Right ventricle myocardium superior (tissue), 1 donor: Measurements from ENCODE around the gene GNAZ. TPM values are rescaled to one million over a fixed set of nuclear protein-coding genes. Genes with fewer than 3 reads are reported as not detected.

Experiments used
- ATAC-seq: fragments of 200-7000 bp; cut with Tn5 transposase; one replicate; pipeline ENCODE4 v1.9.1; 2020; ENCODE audit warnings: mild to moderate bottlenecking; ENCODE audit not compliant: poor library complexity
- DNase-seq: peaks from one replicate; pipeline ENCODE4 v3.0.0-alpha.2; 2020
- intact Hi-C: fragments of 100-400 bp; cut with DNase I; formaldehyde crosslinking; loops from one replicate; pipeline ENCODE4 v1.11.2; 2022
- total RNA-seq: library from RNA; stranded (reverse); fragmentation: NEBNext Ultra II Directional; extraction: Animal tissue kit (Norgen Biotek cat#: 25700); gene quantifications from one replicate; pipeline ENCODE4 v1.2.1, GENCODE V29; 2021
- donor health status: DM: no; HTN: yes; CAD: no; lungs with severe emphysema.

Gene GNAZ
- total RNA-seq, 1 donor from 2014 or later, result 3.1 TPM

DNA sequence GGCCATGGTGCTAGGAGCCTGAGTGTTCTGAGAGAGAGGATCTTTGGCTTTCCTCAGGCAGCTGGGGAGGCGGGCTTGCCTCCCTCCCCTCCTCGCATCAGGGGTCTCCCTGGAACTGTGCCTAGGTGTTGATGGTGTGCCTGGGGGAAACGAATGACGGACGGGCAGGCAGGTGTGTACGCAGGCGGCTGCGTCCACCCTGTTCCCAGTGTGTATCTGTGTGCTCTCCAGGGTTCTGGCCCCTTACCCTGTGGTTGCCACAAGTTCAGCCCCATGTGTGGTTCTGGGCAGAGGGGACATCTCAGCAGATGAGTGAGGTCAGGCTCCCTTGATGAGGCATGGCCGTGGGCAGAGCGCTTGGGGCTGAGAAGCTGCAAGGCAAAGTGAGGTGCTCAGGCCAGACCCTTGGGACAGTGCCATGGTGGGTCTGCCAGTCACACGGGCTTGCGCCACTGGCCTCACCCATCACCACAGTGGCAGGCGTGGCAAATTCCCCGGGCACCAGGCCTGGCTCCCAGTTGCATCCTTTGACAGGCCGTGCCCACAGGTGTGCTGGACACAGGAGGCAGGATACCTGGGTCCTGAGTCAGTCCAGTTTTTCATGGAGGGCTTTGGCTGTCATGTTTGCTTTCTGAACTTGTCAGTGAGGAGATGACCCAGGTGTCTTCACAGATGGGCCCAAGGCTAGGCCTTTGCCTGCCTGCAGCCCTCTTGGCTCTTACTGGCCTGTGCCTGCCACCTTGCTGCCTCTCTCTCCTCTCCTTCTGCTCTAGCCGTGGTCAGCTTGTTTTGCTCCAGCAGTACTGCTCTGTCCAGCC, 27.3 kb downstream of the GNAZ start:
- ATAC-seq (no peak), DNase-seq (no peak)
- intact Hi-C loops, result loop anchor here (10.0 kb wide), 1 partner anchor 83 kb away; no protein-coding TSS in a partner anchor

DNA sequence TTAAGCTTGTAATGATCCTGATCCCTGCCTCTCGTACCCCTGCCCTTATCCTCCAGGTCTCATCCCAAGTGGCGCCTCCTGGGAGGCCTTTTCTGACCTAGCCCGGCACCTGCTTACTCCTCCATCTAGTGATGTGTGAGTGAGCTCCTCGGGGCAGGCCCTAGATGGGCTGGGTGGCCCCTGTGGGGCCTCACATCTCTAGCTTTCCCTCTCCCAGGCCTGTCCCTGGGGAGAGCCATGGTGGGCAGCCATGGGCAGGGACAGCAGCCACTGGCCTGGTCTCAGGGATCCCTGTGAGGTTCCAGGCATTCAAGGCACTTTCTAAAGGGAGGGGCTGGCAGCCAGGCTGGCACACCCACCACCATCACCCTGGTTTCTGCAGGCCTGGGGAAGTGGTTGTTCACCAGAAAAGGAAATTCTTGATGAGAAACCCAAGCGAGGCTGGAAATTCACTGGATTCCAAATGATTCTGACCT, 27.9 kb downstream of the GNAZ start:
- intact Hi-C loops, result loop anchor here (10.0 kb wide), 1 partner anchor 83 kb away; no protein-coding TSS in a partner anchor
- ATAC-seq (no peak), DNase-seq (no peak)

DNA sequence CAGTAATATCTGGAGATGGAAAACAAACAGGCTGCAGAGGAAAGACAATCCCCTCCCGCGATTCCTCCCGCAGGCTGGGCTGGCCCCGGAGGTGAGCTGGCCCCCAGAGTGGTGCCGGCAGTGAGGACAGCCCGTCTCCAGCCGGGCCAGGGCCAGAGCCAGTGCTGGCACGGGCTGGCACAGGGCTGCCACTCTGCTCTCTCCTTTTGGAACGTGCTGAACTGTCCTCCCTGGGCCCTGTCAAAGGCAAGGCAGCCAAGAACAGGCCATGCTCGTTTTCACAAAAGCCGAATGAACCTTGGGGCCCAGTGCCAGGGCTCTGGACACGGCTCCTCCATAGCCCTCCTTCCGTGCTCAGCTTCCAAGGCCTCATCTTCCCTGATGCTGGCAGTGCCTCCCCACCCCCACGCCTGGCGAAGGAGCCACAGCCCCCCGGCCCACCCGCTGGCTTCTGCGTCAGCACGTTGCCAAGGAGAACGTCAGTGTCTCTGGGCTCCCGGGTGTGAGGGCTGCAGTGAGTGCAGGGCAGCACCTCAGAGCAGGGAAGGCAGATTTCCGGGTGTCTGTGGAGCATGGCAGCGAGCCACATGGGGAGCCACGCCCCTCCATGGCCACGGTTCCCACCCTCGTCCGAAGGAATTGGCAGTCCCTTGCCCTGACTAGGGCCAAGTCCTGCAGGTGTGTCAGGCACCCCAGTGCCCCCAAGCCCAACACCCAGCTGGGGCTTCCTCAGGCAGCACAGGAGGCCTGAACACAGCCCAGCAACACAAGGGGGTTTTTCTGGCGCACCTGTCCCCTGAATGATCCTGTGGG, 28.6 kb downstream of the GNAZ start:
- DNase-seq (peak; percentile 73), ATAC-seq (peak; percentile 96)
- intact Hi-C loops, result loop anchor here (10.0 kb wide), 1 partner anchor 84 kb away; no protein-coding TSS in a partner anchor

DNA sequence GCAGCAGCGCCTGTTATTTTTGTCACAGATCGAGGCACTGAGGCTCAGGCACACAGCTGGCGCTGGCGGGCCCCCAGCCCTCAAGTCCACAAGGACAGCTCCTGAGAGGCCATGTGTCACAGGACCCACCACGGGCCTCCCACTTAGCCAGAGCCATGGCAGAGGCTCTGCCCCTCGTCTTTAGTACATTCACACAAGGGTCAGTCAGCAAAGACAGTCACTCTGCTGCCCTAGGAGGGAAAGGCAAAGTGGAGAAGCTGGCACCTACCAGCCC, 29.1 kb downstream of the GNAZ start:
- no peak for DNase-seq
- ATAC-seq, result no peak
- intact Hi-C loops, result loop anchor here (10.0 kb wide), 1 partner anchor 85 kb away; no protein-coding TSS in a partner anchor

DNA sequence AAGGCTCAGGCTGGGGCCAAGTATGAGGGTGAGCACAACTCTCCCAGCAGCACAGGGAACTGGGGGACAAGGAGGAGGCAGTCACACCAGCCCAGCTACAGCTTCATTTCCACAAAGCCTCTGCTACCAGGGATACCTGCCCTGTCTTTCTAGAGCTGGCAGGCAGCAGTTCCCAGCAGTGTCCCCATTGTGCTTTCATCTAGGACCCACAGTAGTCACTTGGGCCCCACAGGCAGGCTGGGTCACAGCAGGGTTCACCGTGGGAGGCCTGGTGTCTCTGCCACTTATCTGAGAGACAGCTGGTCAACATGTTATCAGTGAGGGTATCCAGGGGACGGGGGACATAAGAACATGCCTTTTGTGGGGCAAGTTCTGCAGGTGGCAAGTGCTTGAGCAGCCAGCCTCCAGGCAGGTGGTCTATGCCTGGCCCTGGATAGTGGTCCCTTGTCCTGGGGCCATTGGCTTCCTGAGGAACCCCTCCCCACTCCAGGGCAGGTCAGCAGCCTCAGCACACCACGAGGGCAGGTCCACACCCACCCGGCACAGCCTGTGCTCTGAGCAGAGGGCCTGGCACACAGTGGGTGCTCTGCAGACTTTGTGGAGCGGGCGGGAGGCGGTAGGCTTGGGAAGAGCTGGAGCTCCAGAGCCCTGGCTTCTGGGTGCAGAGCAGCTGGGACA, 29.9 kb downstream of the GNAZ start:
- intact Hi-C loops, result no loop called here
- no peak for DNase-seq
- no peak for ATAC-seq

DNA sequence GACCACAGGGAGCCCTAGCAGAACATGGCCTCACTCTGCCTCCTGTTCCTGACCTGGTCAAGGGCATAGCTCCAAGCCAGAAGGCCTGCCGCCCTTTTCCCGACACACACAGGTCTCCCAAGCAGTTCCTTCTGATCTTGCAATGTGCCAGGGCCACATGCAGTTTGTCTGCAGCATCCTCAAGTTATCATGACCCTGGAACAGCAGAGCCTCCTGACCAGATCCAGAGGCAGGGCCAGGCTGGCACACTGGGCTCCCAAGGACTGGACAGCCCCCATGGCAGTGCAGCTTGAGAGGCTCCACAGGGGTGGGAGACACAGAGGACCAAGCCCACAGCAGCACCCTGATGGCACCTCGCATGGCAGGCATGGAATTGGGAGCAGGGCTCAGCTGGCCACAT, 31.2 kb downstream of the GNAZ start:
- ATAC-seq, result no peak
- intact Hi-C loops, result no loop called here

DNA sequence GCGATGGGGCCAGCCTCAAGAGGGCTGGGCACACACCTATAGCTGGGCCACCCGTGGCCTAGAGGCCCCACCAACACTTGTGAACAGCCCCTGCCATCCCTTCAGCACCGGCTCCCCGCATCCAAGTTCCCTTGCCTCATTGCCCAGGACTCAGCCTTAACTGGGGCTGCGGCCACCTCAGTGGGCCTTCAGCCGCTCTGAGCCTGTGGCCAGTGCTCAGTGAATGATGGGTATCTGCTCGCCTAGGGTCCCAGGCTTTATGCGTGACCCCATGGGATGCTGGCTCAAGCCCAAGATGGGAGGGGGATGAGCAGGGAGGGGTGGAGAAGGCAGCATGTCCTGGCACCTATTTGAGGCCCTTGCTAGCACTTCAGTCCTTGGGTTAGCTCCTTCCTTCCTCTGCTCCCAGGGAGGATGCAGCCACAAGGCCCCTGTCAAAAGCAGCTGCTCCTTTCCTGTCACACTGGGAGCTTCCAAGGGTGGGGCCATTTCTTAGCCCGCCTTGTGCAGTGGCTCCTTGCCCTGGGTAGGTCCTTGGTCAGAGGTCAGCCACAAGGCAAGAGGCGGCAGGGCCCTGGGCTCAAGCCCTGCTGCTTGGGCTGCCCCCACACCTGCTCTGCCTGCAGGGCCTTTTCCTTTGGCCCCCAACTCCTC, 31.8 kb downstream of the GNAZ start:
- DNase-seq (no peak), ATAC-seq (no peak)
- intact Hi-C loops, result no loop called here

More for the DNA sequence above, 31.2 kb downstream of the GNAZ start:
- DNase-seq, result no peak

DNA sequence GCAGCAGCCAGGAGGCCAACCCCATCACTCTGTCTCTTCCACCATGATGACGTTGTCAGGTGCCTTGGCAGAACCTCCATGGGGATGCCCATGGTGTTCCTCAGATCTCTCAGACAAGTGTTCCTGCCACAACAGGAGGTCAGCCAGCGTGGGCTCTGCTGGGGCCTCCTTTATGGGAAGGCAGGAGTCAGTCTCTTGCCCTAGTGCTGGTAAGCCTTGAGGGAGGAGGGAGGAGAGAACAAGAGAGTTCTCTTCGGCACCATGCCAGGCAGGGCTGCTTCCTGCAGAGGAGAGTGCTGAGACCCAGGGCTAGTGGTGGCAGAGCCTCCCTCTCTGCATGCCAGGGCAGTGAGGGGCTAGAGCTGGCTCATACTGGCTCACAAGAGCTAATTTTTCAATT, 32.5 kb downstream of the GNAZ start:
- no peak for DNase-seq
- intact Hi-C loops, result no loop called here
- no peak for ATAC-seq

DNA sequence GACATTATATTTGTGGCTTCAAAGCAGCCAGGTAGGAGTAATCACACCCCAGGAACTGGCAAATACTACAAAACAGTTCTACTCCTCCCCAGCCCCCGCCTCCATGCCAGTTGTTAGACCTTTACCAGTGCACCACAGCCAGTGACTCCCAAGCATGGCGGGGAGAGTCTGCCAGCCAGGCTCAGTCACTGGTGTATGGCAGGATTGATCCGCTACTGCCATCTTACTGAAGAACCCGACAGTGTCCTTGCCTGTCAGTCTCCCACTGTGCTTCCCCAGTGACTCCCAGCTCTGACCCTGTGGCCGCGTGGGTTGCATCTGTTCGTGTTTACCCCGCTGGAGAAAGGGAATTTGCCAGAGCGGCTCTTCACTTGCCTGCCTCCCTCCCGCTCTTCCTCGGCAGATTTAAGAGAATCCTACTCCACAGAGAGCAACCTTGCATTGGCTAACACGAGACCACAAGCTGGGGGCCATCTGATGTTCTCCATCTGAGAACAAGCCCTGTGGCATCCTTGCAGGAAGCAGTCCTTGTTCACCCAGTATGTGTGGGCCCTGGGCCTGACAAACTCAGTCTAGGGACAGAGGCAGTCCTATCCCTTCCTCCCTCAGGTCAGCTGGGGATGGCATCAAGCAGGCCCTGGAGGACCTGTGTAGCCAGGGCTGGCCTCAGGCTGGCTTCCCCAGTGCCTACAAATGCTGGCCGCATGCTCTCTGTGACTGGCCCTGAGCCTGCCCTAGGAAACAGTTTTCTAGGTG, 33.1 kb downstream of the GNAZ start:
- no peak for ATAC-seq
- intact Hi-C loops, result no loop called here
- DNase-seq, result no peak

DNA sequence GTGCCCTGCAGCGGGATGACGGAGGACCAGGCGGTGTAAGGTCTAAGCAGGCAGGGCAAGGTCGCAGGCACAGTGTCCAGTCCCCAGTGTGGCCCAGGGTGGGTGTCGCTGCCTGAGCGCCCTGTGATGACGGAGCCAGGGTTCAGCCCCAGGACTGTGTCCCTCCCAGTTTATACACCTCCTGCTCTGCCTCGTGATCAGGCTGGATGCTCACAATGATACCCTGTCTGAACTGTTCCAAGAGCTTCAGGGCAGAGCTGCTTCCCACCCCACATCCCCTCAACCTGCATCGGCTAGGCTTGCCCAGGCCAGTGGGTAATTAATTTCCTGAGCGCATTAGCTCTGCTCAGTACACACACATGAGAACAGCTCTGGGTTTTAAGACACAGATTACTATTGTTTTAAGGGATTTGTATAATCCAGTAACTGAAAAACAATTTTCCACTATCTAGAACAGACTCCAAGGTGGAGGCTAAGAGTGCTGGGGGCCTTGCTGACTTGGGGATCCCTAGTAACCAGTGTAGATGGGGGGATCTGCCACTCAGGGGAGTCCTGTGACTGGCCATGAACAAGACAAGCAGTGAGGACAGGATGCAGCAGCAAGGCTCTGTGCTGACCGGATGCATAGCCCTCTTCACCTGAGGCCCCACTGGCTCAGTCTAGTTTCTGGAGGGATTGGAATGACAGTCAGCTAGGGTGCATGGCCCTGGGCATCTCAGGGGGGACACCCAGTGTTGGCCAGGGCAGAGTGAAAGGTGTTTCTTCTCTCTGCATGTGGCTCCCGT, 34.1 kb downstream of the GNAZ start:
- no peak for DNase-seq
- ATAC-seq, result no peak
- intact Hi-C loops, result no loop called here

DNA sequence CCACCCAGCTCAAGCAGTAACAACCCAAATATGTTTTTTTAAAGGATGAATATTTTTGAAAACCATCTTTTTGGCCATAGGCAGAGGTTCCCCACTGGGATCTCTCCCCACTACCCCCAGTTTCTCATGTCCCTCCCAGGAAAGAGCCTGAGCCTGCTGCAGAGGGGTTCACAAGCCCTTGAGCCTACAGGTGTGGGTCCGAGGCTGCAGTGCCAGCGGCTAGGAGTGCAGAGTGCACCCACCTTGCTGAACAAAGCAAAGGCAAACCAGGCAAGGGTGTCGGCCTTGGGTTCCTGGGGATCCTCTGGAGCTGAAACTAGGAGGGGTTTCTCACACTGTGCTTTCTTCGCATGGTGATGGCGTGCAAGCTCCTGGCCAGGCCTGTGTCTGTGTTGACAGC, 35.0 kb downstream of the GNAZ start:
- ATAC-seq (no peak), DNase-seq (no peak)
- intact Hi-C loops, result no loop called here

DNA sequence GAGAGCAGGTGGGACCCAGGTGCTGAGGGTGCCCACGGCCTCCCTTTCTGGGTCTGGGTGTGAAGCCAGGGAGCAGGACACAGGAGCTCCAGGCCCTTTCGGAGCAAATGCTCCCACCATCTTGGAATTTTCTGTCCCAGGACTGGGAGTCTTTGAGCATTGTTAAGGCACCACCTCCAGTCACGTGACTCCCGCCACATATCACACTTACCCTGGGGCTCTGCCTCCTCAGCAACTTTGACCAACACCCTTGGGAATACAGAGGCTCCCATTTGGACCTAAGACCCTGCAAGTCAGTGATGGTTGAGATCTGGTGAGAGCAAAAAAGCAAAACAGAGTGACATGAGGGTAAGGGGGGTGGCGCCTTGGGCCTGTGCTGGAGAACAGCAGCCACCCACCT, 35.6 kb downstream of the GNAZ start:
- DNase-seq (no peak), ATAC-seq (no peak)
- intact Hi-C loops, result no loop called here

DNA sequence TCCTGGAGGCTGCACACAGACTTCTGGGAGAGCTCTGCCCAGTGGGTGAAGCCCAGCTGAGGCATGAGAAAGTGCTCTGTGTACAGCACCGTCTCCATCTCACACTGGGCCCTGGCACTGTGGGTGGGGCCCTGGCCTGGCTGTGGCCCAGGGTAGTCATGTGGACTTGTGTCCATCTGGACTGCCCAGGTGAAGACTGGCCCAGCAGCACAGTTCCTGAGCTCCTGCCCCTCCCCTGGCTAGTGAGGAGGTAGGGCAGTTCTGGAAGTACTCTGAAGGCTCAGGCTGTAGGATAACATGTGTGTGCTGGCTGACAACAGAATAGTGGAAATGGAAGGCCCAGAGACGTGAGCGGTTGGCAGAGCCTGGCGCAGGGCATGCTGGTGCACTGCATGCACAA, 36.0 kb downstream of the GNAZ start:
- peak; percentile 23 for ATAC-seq
- intact Hi-C loops, result no loop called here
- DNase-seq, result no peak

DNA sequence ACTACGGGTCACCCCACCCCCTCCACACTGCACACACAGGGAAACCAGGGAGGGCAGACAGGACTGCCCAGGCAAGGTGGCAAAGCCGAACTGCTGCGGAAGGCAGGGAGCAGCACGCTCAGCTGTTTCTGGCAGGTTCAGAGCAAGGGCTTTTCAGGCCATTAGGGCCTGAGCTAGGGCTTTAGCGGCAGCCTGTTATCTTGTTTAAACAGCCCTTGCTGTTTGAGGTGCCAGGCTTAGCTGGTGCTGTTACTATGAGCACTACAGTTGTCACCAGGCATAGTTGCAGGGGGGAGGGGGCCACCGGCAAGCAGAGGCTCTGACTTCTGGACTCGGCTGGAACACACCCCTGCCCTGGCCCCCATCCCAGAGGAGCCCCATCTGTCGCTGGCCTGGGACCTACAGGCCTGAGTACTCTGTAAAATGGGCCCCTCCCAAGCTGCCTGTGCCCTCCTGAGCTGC, 36.6 kb downstream of the GNAZ start:
- DNase-seq, result peak; percentile 77
- ATAC-seq, result peak; percentile 91
- intact Hi-C loops, result no loop called here

DNA sequence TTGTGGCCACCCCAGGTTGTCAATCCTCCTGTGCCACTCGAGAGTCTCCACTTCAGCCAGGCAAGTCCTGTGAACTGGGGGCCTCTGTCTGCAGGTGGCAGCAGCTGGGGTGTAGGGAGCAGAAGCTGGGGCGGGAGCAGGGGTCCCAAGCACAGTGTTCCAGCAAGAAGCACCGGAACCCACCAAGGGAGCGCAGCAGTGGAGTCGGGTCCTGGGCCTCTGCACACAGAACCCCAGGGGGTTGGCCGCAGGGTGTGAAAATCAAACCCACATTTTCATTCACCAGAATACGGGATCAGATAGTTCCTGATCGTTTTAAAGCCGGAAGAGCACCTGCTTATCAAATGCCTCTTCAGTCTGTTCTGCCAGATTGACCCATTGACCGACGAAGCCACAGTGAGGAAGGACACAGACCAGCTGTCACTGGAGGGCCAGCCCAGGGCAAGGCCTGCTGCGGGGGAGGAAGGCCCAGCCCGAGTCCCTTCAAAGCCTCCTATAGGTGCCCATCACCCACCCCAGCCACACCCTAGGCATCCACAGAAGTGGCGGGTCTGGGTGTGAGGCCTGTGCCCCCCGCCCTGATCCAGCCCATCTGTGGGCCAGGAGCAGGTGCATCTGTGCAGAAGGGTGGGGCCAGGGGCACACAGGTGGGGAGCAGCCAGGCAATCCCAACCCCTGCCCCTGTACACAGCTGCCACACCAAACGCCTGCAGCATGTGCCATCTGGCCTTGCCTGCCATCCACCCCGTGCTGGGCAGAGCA, 37.3 kb downstream of the GNAZ start:
- no peak for ATAC-seq

DNA sequence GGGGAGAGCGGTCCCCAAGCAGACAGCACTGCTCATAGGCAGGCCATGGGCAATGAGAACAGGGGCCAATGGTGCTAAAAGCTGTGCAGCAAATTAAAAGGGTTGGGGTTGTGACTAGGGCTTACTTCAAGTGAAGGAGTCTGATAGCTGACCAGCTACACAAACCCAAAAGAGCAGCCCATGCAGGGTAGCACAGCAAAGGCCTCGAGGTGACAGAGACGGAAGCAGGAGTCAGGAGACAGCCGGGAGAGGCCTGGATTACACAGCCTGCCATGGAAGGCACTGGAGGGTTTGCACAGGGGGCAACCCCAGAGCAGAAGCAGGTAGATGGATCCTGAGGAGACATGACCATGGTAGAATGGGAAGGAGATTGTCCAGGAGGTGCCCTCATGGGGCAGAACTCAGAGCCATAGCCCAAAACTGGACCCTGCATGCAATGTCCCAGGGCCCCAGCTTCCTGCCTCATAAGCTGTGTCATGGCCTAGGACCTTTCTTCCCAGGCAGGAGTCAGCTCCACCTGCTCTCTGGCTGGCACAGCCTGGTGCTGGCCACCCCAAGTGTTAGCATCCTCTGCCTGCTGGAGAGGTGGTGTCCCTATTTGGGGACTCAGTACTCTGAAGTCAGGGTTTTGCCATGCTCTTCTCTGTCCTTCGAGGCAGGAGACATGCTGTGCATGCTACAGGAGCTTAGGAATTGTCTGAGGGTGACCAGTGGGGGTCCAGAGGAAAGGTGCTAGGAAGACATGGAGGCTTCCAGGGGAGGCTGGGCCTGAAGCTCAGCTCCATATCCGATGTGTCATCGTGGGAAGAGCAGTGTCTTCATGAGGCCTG, 38.1 kb downstream of the GNAZ start:
- ATAC-seq (no peak), DNase-seq (no peak)
- intact Hi-C loops, result no loop called here

More for the DNA sequence above, 37.3 kb downstream of the GNAZ start:
- DNase-seq, result no peak
- intact Hi-C loops, result no loop called here
